ENCODE measurements around the gene HIVEP1. TPM values are rescaled to one million over a fixed set of nuclear protein-coding genes. Genes with fewer than 3 reads are reported as not detected.

HIVEP1 gene
- total and polyA plus RNA-seq, 5 donors: 5.1 to 16.9 (median 14.4) TPM

GRCh38 chr6:12022481-12022880, 10.4 kb downstream of the HIVEP1 start:
- WGBS: 97% methylated on average over 1 of the region's 1 CpG
- Histone ChIP-seq H3K27ac (ENCODE audit: low read length) (no peak overlapping the region), H3K4me3 (ENCODE audit: low read length) (no peak overlapping the region), H3K27me3 (ENCODE audit: control insufficient read depth, insufficient read depth) (no peaks in the 10 kb centered on the region), H3K4me1 (ENCODE audit: control insufficient read depth, insufficient read depth, low read length) (peaks cover 3% of the 10 kb centered on the region), H3K9me3 (ENCODE audit: control insufficient read depth, low read length) (no peaks in the 10 kb centered on the region)
- no peak for ATAC-seq
- intact Hi-C loops (cut with DNase I): no loop called here
- no peak for DNase-seq

GRCh38 chr6:12022953-12023388, 10.9 kb downstream of the HIVEP1 start:
- Histone ChIP-seq H3K9me3 (ENCODE audit: control insufficient read depth, low read length) (no peaks in the 10 kb centered on the region), H3K27me3 (ENCODE audit: control insufficient read depth, insufficient read depth) (no peaks in the 10 kb centered on the region), H3K4me1 (ENCODE audit: control insufficient read depth, insufficient read depth, low read length) (peaks cover 3% of the 10 kb centered on the region), H3K27ac (ENCODE audit: low read length) (no peak overlapping the region), H3K4me3 (ENCODE audit: low read length) (no peak overlapping the region)
- 66% methylated on average over 7 of the region's 7 CpGs for WGBS
- ATAC-seq: no peak
- no peak for DNase-seq
- intact Hi-C loops (cut with DNase I): no loop called here

GRCh38 chr6:12024216-12024615, 12.1 kb downstream of the HIVEP1 start:
- no peaks in the 10 kb centered on the region for H3K9me3 ChIP-seq (ENCODE audit: control insufficient read depth, low read length)
- H3K4me3 ChIP-seq (ENCODE audit: low read length): no peak overlapping the region
- DNase-seq: no peak
- ATAC-seq: no peak
- peaks cover 3% of the 10 kb centered on the region for H3K4me1 ChIP-seq (ENCODE audit: control insufficient read depth, insufficient read depth, low read length)
- WGBS: 50% methylated on average over 2 of the region's 2 CpGs
- intact Hi-C loops (cut with DNase I): no loop called here
- no peaks in the 10 kb centered on the region for H3K27me3 ChIP-seq (ENCODE audit: control insufficient read depth, insufficient read depth)
- H3K27ac ChIP-seq (ENCODE audit: low read length): no peak overlapping the region

- H3K9me3 ChIP-seq (ENCODE audit: control insufficient read depth, low read length): no peaks in the 10 kb centered on the region
- DNase-seq (no peak), ATAC-seq (no peak)
- H3K4me1 ChIP-seq (ENCODE audit: control insufficient read depth, insufficient read depth, low read length): peaks cover 3% of the 10 kb centered on the region
- intact Hi-C loops (cut with DNase I): no loop called here
- WGBS: 95% methylated on average over 4 of the region's 4 CpGs
- H3K27ac ChIP-seq (ENCODE audit: low read length): no peak overlapping the region
- no peaks in the 10 kb centered on the region for H3K27me3 ChIP-seq (ENCODE audit: control insufficient read depth, insufficient read depth)
- no peak overlapping the region for H3K4me3 ChIP-seq (ENCODE audit: low read length)
Measured at GRCh38 chr6:12024699-12025434, 12.8 kb downstream of the HIVEP1 start.

GRCh38 chr6:12026120-12026519, 14.0 kb downstream of the HIVEP1 start:
- ATAC-seq (no peak), DNase-seq (no peak)
- no peak overlapping the region for H3K4me3 ChIP-seq (ENCODE audit: low read length)
- peaks cover 3% of the 10 kb centered on the region for H3K4me1 ChIP-seq (ENCODE audit: control insufficient read depth, insufficient read depth, low read length)
- no peaks in the 10 kb centered on the region for H3K27me3 ChIP-seq (ENCODE audit: control insufficient read depth, insufficient read depth)
- H3K27ac ChIP-seq (ENCODE audit: low read length): no peak overlapping the region
- H3K9me3 ChIP-seq (ENCODE audit: control insufficient read depth, low read length): no peaks in the 10 kb centered on the region
- intact Hi-C loops (cut with DNase I): no loop called here
- WGBS: 70% methylated on average over 4 of the region's 4 CpGs

- intact Hi-C loops (cut with DNase I): no loop called here
- Histone ChIP-seq H3K4me3 (ENCODE audit: low read length) (no peak overlapping the region), H3K27ac (ENCODE audit: low read length) (no peak overlapping the region), H3K9me3 (ENCODE audit: control insufficient read depth, low read length) (no peaks in the 10 kb centered on the region), H3K27me3 (ENCODE audit: control insufficient read depth, insufficient read depth) (no peaks in the 10 kb centered on the region), H3K4me1 (ENCODE audit: control insufficient read depth, insufficient read depth, low read length) (peaks cover 3% of the 10 kb centered on the region)
- ATAC-seq (no peak), DNase-seq (no peak)
- 96% methylated on average over 1 of the region's 1 CpG for WGBS
Measured at GRCh38 chr6:12026833-12027232, 14.7 kb downstream of the HIVEP1 start.

- no peaks in the 10 kb centered on the region for H3K9me3 ChIP-seq (ENCODE audit: control insufficient read depth, low read length)
- no peaks in the 10 kb centered on the region for H3K27me3 ChIP-seq (ENCODE audit: control insufficient read depth, insufficient read depth)
- WGBS: 93% methylated on average over 4 of the region's 4 CpGs
- H3K4me1 ChIP-seq (ENCODE audit: control insufficient read depth, insufficient read depth, low read length): peaks cover 3% of the 10 kb centered on the region
- H3K4me3 ChIP-seq (ENCODE audit: low read length): no peak overlapping the region
- ATAC-seq (no peak), DNase-seq (no peak)
- H3K27ac ChIP-seq (ENCODE audit: low read length): no peak overlapping the region
- intact Hi-C loops (cut with DNase I): no loop called here
Measured at GRCh38 chr6:12028213-12028612, 16.1 kb downstream of the HIVEP1 start.

GRCh38 chr6:12029979-12030737, 18.0 kb downstream of the HIVEP1 start:
- intact Hi-C loops (cut with DNase I): no loop called here
- no peaks in the 10 kb centered on the region for H3K9me3 ChIP-seq (ENCODE audit: control insufficient read depth, low read length)
- H3K4me3 ChIP-seq (ENCODE audit: low read length): no peak overlapping the region
- ATAC-seq: no peak
- H3K27ac ChIP-seq (ENCODE audit: low read length): no peak overlapping the region
- peaks cover 5% of the 10 kb centered on the region for H3K4me1 ChIP-seq (ENCODE audit: control insufficient read depth, insufficient read depth, low read length)
- DNase-seq: no peak
- H3K27me3 ChIP-seq (ENCODE audit: control insufficient read depth, insufficient read depth): no peaks in the 10 kb centered on the region
- 97% methylated on average over 4 of the region's 4 CpGs for WGBS

- Histone ChIP-seq H3K27me3 (ENCODE audit: control insufficient read depth, insufficient read depth) (no peaks in the 10 kb centered on the region), H3K27ac (ENCODE audit: low read length) (no peak overlapping the region), H3K9me3 (ENCODE audit: control insufficient read depth, low read length) (no peaks in the 10 kb centered on the region), H3K4me1 (ENCODE audit: control insufficient read depth, insufficient read depth, low read length) (peaks cover 5% of the 10 kb centered on the region), H3K4me3 (ENCODE audit: low read length) (no peak overlapping the region)
- 93% methylated on average over 2 of the region's 2 CpGs for WGBS
- DNase-seq: no peak
- ATAC-seq: no peak
- intact Hi-C loops (cut with DNase I): no loop called here
Measured at GRCh38 chr6:12030993-12031550, 19.0 kb downstream of the HIVEP1 start.

GRCh38 chr6:12032783-12033573, 20.9 kb downstream of the HIVEP1 start:
- H3K27ac ChIP-seq (ENCODE audit: low read length): no peak overlapping the region
- 60% methylated on average over 8 of the region's 8 CpGs for WGBS

More at GRCh38 chr6:12032783-12033573, 20.9 kb downstream of the HIVEP1 start:
- H3K27me3 ChIP-seq (ENCODE audit: control insufficient read depth, insufficient read depth): no peaks in the 10 kb centered on the region
- DNase-seq: no peak
- ATAC-seq: no peak
- no peak overlapping the region for H3K4me3 ChIP-seq (ENCODE audit: low read length)
- no peaks in the 10 kb centered on the region for H3K9me3 ChIP-seq (ENCODE audit: control insufficient read depth, low read length)
- peaks cover 5% of the 10 kb centered on the region for H3K4me1 ChIP-seq (ENCODE audit: control insufficient read depth, insufficient read depth, low read length)
- intact Hi-C loops (cut with DNase I): no loop called here

Data from right cardiac atrium (tissue), 5 donors.